GDM1 (cell line): ENCODE results near the gene HS1BP3.

ENCODE experiments used
- DNase-seq: peaks from one replicate; lab custom pipeline; 2025; lab: John Stamatoyannopoulos, UW

The HS1BP3 gene

DNA sequence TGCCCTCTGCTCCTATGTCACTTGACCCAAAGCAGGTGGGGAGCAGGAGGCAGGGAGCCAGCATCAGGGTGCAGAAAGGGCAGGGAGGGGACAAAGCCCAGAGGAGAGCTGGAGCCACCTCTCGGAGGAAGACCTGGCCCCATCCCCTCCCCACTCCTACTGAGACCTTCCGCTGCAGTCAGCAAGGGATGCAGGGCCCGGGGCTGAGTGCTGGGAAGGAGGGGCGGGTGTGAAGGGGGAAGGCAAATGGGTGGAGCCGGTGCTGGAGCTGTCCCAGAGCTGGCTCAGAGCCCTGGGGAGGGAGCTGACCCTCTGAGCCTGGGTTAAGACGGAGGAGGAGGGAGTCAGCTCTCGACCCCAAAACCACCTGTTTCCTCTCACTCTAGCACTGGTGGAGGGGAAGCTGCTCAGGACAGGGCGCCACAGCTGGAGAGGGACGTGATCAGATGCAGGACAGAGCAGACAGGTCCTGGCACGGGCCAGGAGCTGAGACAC is 33.8 kb downstream of the HS1BP3 start:
- no peak for DNase-seq

DNA sequence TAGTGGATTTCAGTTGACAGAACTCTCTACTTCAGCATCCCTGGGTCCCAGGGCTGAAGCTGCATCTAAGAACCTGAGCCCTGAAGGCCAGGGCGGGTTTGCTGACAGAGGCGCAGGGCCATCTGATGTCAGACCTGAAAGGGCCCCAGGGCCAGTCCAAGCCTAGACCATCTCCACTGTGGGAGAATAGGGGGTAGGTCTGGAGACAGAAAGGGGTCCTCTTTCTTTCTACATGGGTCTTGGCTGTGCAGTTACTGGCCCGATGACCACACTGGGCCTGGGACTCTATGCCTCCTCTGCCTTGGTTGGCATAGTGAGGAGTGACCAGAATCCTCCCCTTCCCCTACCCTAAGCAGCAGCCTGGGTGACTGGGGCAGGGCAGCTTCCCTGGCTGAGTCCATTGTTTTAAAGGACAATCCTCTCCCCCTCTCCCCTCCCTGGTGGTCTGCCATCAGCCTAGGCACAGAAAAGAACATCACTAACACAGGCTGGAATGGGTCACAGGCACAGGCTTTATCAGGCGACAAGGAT is 34.5 kb downstream of the HS1BP3 start:
- no peak for DNase-seq

GRCh38 chr2:20615466-20616241 is 35.2 kb downstream of the HS1BP3 start:
- no peak for DNase-seq

DNA sequence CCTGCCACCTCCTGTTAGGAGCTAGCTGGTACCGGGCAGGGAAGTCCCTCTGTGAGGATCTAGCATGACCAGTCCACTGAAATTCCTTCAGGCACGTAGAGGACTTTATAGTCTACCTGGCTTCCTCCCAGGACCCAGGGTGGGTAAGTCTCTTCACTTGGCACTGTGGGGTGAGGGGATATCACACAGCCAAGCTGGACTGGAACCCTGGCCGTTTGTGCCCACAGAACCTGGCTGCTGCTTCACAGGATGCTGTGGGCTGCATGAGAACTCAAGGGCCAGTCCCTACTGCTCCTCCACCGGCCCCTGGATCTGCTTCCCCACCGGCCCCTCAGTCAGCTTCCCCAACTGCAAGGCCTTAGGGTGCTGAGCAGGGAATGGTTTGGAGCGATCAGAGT is 35.8 kb downstream of the HS1BP3 start:
- no peak for DNase-seq

DNA sequence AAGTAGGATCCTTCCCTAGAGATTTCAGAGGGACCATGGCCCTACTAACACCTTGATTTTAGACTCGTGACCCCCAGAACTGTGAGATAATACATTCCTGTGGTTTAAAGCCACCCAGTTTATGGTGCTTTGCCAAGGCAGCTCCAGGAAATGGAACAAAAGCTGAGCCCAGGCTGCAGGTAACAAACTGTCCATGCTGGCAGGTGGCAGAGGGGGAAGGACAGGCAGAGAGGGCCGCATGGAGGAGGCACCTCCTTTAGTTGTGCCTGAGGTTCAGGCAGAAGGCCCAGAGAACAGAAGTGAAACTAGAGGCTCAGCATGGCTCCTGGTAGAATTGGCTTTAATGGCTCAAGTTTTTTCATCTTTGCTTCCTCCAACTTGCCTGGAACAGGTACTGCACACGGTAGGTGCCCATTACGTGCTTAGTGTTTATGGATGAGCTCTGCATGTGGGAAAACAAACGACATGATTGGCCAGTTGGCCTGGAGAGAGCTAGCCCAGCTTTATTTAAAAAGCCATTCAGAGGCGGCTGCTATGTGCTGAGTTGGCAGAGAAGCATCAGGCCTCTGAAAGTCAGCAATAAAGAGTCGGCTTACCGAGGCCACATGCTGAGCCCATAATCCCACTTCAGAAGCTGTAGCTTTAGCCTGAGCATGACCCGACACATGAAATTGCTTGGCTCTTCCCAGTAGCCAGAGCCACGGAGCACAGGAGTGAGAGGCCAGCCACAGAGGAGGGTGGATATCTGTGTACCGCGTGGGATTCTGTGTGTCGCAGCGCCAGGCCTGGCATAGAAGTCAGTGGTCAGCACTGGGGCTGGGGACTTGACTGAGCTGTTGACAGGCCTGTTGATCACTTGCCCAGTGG is 36.5 kb downstream of the HS1BP3 start:
- DNase-seq, result no peak

DNA sequence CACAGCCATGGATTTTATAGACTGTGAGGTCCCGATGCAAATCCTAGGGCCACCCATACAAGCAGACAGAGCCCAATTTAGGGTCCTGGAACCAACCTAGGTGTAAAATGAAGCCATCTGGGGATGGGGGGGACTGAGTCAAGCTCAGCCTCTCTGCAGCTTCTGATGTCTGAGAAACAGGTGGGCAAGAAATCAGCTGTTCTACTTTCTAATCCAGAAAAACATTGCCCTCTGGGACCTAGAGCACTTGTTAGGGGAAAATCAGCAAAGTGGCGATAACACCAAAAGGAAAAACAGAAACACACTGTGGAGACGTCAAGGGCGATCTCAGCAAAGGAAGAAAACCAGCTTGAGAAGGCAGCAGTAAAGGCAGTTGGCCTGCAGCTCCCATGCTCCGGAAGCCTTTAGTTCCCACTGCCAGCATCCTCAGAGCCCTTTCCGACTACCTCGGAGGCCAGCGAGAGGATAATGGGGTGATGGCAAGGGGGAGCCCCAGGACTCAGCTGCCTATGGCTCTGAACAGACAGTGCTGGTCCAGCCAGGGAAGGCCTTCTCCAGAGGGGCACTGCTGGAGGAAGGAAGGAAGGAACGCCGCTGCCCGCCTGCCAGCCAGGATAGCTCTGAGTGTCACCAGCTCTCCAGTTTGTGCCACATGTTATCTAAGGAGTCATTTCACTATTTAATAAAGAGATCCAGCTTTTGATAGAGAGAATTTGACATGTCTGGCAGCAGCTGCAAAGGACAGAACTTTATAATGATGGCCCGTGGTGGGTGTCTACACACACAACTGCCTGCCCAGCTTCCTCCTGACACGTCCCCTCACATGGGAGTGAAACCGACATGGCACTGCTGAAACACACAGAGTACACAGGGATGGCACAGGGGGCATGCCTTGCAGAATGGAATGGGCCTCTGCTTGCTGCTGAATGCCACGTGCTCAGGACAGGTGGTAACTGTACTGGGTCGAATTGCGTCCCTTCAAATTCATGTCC is 37.7 kb downstream of the HS1BP3 start:
- no peak for DNase-seq

GRCh38 chr2:20611844-20612356 is 39.0 kb downstream of the HS1BP3 start:
- DNase-seq, result no peak

DNA sequence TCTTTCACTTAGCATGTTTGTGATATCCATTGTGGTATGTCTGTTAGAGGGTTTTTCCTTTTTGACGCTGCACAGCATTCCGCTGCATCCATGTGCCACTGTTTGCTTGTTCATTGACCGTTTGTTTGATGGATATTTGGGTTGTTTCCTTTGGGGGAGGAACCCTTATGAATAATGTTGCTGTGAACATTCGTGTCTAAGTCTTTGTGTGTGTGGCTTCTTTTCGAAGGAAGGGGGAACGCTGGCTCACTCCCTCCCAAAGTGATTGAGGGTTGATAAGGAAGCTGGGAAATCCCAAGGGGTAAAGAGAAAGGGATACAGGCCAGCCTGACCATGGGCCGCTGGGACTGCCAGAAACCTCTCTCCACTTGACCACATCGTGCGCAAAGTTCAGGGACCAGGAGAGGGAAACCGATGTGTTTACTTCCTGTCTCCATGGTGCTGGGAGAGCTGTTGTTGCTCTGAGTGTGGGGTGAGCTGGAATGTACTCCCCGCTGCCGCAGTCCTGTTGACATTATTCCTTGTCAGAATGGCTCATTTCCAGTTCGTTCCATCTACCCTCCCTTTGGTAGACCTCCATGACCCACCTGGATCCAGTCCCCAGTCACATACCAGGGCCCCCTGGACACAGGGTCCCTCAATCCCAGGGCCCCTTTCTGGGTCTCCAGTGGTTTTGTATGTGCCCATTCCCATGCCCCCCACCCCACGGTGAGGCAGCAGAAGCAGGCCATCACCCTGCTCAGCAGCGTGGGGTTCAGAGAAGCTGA is 39.6 kb downstream of the HS1BP3 start:
- no peak for DNase-seq

GRCh38 chr2:20609995-20610357 is 40.9 kb downstream of the HS1BP3 start:
- DNase-seq, result no peak

DNA sequence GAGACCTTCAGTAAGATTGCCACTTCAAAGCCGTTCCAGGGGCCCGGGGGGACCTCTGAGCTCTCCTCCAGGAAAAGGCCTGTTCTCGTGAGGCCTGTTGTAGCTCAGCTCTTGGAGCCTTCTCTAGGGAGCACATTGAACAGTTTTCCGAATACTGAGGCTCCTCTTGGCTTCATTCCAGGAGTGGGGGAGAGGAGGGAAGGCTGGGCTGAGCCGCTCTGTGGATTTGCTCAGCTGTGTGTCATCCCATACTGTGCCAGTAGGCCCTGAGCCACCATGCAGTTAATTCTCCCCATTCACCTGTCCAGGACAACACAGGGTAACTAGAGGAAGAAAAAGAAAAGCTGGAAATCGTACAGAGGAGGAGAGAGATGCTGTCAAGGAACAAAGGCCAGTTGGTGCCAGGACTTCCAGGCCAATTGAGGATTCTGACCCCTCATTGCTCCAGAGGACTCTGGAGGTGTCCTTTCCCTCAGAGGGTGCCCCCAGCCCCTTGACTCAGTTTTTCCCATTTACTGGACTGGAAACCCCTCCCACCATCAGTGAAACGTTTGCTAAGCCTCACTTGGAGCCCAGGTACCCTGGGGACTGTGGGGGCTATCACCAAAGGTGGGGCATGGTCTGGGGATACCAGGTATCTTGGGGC is 41.4 kb downstream of the HS1BP3 start:
- DNase-seq, result no peak

- DNase-seq, result no peak
Observed at GRCh38 chr2:20608666-20609348, 42.1 kb downstream of the HS1BP3 start.

DNA sequence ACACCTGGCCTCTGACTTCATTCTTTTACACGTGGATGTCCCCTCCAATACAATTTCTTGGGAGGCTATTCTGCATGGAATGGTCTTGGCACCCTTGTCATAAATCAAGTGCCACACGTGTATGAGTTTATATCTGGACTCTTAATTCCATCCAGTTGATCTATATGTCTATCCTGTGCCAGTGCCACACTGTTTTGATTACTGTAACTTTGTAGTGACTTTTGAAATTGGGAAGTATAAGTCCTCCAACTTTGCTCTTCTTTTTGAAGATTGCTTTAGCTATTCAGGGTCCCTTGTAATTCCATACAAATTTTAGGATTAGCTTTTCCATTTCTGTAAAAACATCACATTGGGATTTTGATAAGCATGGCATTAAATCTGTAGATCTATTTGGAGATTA is 43.5 kb downstream of the HS1BP3 start:
- DNase-seq, result no peak

DNA sequence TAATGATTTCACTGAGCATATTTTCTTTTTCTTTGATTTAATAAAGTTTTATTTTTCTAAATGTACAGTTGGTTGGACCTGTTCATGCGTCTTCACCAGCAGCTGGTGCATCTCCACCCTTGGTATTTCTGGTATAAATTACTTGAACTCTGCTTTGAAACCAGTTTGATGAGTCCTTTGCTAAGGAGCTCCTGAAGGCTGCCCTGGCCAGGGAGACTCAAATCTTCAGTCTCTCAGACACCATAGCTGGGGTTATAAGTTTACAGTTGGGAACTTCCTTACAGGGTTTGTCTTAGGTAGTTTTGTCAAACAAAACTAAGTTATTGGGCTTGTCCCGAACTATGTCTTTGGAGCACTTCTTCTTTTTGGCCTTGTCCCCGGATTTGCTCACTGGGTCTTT is 44.7 kb downstream of the HS1BP3 start:
- DNase-seq, result no peak

DNA sequence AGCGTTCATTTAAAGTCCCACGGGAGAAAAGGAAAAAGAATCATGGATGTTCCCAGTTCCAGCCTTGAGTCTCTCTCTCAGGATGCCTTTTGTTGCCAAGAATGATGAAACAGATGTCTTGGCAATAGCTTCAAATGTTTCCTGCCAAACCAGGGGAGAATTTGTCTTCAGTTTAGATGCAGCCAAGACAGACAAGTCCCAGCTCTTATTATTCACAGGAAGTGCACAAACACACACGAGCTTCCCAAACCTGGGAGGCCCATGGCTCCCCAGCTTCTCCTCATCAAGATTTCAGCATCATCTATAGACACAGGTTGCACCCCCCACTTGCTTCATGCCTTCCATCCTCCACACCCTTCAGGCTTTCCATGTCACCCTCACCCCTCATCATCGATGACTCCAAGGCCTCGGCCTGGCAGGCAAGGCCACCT is 45.9 kb downstream of the HS1BP3 start:
- DNase-seq, result no peak

- no peak for DNase-seq
Observed at GRCh38 chr2:20604401-20604911, 46.4 kb downstream of the HS1BP3 start.

DNA sequence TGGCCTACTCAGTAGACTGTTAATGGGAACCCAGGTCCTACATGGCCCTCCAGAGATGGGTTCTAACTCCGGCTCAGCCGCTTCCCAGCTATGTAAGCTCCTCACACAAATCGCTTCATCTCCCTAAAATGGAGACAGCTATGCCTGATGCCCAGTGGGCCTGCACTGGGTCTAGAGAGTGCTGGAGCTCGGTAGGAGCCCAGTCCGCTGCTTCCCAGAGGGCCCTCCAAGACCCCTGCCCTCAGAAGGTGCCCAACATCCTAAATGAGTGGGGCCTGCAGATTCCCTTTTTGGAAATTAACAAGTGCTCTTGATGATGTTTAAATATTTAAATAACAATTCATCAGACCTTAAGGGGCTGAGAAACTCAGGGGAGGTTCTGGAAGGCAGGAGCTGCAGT is 47.1 kb downstream of the HS1BP3 start:
- no peak for DNase-seq

DNA sequence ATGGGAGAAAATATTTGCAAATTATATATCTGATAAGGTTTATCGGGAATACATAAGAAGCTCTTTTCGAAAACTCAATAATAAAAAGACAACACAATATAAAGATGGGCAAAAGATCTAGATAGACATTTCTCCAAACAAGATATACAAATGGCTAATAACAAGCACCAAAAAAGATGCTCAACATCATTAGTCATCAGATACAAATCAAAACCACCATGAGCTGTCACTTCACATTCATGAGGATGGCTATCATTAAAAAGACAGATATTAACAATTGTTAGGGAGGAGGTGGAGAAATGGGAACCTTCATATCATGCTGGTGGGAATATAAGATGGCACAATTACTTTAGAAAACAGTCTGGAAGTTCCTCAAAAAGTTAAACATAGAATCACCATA is 48.1 kb downstream of the HS1BP3 start:
- no peak for DNase-seq

DNA sequence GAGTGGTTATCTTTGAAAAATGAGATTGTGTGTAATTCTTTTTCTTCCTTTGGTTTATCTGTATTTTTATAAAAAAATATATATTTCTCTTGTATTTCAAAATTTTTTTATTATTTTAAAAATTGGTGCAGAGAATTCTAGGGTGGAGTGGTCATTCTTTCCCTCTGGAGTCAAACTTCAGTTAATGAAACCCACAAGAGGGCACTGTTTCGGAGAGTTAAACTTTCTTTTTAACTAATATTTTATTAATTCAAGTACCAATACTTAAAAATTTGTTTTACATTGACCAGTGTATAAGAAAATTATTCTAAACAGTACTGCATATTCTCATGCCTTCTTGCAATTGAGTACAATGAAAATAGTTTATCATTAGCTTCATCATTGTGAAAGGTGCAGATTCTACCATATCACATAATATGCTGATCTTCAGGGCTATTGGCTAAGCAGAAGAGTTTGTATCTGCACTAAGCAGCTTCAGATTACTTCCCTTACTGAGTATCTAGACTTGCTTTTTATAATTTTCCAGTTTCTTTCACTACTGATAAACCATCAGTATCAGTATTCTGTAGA is 50.1 kb downstream of the HS1BP3 start:
- DNase-seq, result no peak

DNA sequence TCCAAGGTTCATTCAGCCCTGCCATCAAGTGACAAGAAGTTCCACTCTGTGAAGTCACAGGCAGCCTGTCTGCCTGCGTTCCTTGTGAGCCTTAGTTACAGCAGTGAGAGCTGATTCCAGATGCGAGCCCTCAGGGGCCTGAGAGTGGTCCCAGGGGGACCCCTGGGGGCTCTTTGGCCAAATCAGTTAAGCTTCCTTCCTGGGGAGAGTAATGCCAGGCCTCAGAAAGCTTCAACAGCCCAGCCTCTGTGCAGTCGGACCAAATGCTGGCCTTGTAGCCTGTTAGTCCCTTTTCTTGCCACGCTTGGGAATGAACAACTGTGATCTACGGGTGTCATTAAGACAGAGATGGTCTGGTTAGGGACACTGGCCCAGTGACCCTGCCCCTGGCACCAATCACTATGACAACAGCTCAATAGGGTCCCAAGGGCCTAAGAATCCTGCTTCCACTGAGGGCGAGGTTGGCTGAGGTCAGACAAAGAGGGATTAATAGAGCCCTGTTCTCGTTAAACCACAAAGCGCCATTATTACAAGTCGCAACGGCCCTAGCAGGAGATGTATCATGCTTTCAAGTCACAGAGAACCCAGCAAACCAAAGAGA is 50.9 kb downstream of the HS1BP3 start:
- no peak for DNase-seq
